H1 (cell line): ENCODE data around the gene BLOC1S1. TPM values are rescaled to one million over a fixed set of nuclear protein-coding genes. Genes with fewer than 3 reads are reported as not detected.

Experiments used
- ASH2L ChIP-seq: fragments of 200-600, 300-600 bp; sonication (generic); IDR thresholded peaks from one replicate; pipeline ENCODE4 v1.7.1; 2017; ENCODE audit warnings: low read length
- CBX8 ChIP-seq: fragments of 300-800, 300-1000 bp; sonication (generic); IDR thresholded peaks from 2 replicates; pipeline ENCODE4 v1.7.1; 2016; ENCODE audit warnings: low read depth, low read length, borderline replicate concordance
- CHD1 ChIP-seq: IDR thresholded peaks from 2 replicates; pipeline ENCODE4 v1.6.1; 2012; ENCODE audit warnings: low read depth, low read length, improper control_type of control experiment
- CHD2 ChIP-seq: IDR thresholded peaks from 2 replicates; pipeline ENCODE4 v1.6.1; 2012; ENCODE audit warnings: low read length, improper control_type of control experiment
- EZH2 ChIP-seq: fragments of 200-600 bp; sonication (generic); IDR thresholded peaks from 2 replicates; pipeline ENCODE4 v1.7.1; 2012; ENCODE audit warnings: low read depth, mild to moderate bottlenecking, moderate library complexity, low read length, inconsistent platforms; ENCODE audit not compliant: severe bottlenecking
- FOSL1 ChIP-seq: IDR thresholded peaks from 2 replicates; pipeline ENCODE4 v1.6.1; 2011; ENCODE audit warnings: mild to moderate bottlenecking, low read depth, low read length, moderate library complexity; ENCODE audit not compliant: insufficient read depth
- GABPA ChIP-seq: IDR thresholded peaks from 2 replicates; pipeline ENCODE4 v1.6.1; 2011; ENCODE audit warnings: mild to moderate bottlenecking, low read length, moderate library complexity, borderline replicate concordance; ENCODE audit not compliant: insufficient read depth
- JUN ChIP-seq: IDR thresholded peaks from 2 replicates; pipeline ENCODE4 v1.6.1; 2011; ENCODE audit warnings: low read depth, mild to moderate bottlenecking, improper control_type of control experiment, low read length
- MAFK ChIP-seq: IDR thresholded peaks from 2 replicates; pipeline ENCODE4 v1.6.1; 2012; ENCODE audit warnings: low read depth, mild to moderate bottlenecking, improper control_type of control experiment, low read length
- MAX ChIP-seq: IDR thresholded peaks from 2 replicates; pipeline ENCODE4 v1.6.1; 2012; ENCODE audit warnings: inconsistent platforms
- PHF8 ChIP-seq: fragments of 200-600 bp; sonication (generic); conservative IDR thresholded peaks from 2 replicates; pipeline ENCODE4 v1.7.1; 2012; ENCODE audit warnings: low read depth, mild to moderate bottlenecking, inconsistent platforms, low read length, moderate library complexity
- POLR2AphosphoS5 ChIP-seq: IDR thresholded peaks from 2 replicates; pipeline ENCODE4 v1.6.1; 2011; ENCODE audit warnings: low read depth, low read length
- POU5F1 ChIP-seq: IDR thresholded peaks from 2 replicates; pipeline ENCODE4 v1.6.1; 2011; ENCODE audit warnings: low read depth, mild to moderate bottlenecking, low read length, moderate library complexity
- RAD21 ChIP-seq, 2 experiments: IDR thresholded peaks in 1 of 2; conservative IDR thresholded peaks in 1 of 2; 2 replicates each; pipeline ENCODE4 v1.6.1; 2011; ENCODE audit warnings: low read depth in 2 of 2, low read length in 2 of 2, improper control_type of control experiment in 1 of 2, inconsistent platforms in 1 of 2, mild to moderate bottlenecking in 1 of 2, moderate library complexity in 1 of 2
- RBBP5 ChIP-seq: IDR thresholded peaks from 2 replicates; pipeline ENCODE4 v1.7.1; 2012; ENCODE audit warnings: low read depth, mild to moderate bottlenecking, inconsistent platforms, low read length, moderate library complexity, borderline replicate concordance
- RNF2 ChIP-seq: fragments of 200-900, 300-1000 bp; sonication (generic); IDR thresholded peaks from 2 replicates; pipeline ENCODE4 v1.7.1; 2016; ENCODE audit warnings: borderline replicate concordance, low read depth, mild to moderate bottlenecking, antibody characterized with exemption, low read length; ENCODE audit not compliant: poor library complexity, severe bottlenecking; ENCODE audit errors: missing control alignments
- SIN3A ChIP-seq, 2 experiments: IDR thresholded peaks in 1 of 2; conservative IDR thresholded peaks in 1 of 2; 2 replicates each; pipeline ENCODE4 v1.6.1; 2011 to 2012; ENCODE audit warnings: low read length in 2 of 2, improper control_type of control experiment in 1 of 2, low read depth in 1 of 2, mild to moderate bottlenecking in 1 of 2
- SP2 ChIP-seq: IDR thresholded peaks from 2 replicates; pipeline ENCODE4 v1.6.1; 2012; ENCODE audit warnings: mild to moderate bottlenecking, low read length, inconsistent platforms
- TBP ChIP-seq: IDR thresholded peaks from 2 replicates; pipeline ENCODE4 v1.6.1; 2011; ENCODE audit warnings: low read depth, low read length, improper control_type of control experiment
- USF2 ChIP-seq: IDR thresholded peaks from 2 replicates; pipeline ENCODE4 v1.6.1; 2011; ENCODE audit warnings: low read length, improper control_type of control experiment
- YY1 ChIP-seq: IDR thresholded peaks from 2 replicates; pipeline ENCODE4 v1.6.1; 2011; ENCODE audit warnings: low read depth, mild to moderate bottlenecking, low read length
- polyA plus RNA-seq, 7 experiments: library from polyadenylated mRNA; depleted of rRNA in 3 of 7; stranded (reverse) in 5 of 7; unstranded in 2 of 7; fragments of >200 nt in 5 of 7; fragments of 200-250 nt in 2 of 7; gene quantifications; 1 replicate in 5 of 7; 2 replicates in 1 of 7; 4 replicates in 1 of 7; pipeline versions ENCODE4 v1.2.1 to v1.2.3, GENCODE V29; 2011 to 2013; ENCODE audit warnings: missing spikeins in 2 of 7, mixed read lengths in 2 of 7
- total RNA-seq: library from RNA; stranded (reverse); fragmentation: NEBNext Ultra II Directional; extraction: Animal tissue kit (Norgen Biotek cat#: 25700); gene quantifications from 2 replicates; pipeline ENCODE4 v1.2.1, GENCODE V29; 2021

BLOC1S1 gene
- total and polyA plus RNA-seq, 2 of the 8 experiments (the other 6 are each of a cell fraction or from before 2014, with no cell fraction given), result 91.1 to 185 TPM

- TF ChIP-seq CHD2 (no peak), EZH2 (no peak), GABPA (no peak), YY1 (no peak), JUN (no peak), MAX (no peak; the same call in 1 of the 2 replicates), USF2 (no peak), FOSL1 (no peak), POU5F1 (0 out of 2 replicates have a peak, but pooled peaks have one; percentile 9), ASH2L (peak; percentile 84), RNF2 (no peak), CHD1 (no peak), TBP (no peak), MAFK (no peak), POLR2AphosphoS5 (no peak; the same call in 1 of the 2 replicates), RBBP5 (peak; percentile 54; the same call in 1 of the 2 replicates), SIN3A (conservative IDR thresholded peaks at IDR 0.05 in 1 of 2, IDR thresholded peaks at IDR 0.05 in 1 of 2; ENCODE audit: low read depth in 1 of 2, low read length in 2 of 2) (0 out of 4 replicates have a peak, but pooled peaks of 1 of the 2 experiments have one; percentile 8), PHF8 (peak; percentile 43), SP2 (no peak), RAD21 (IDR thresholded peaks at IDR 0.05 in 1 of 2, conservative IDR thresholded peaks at IDR 0.05 in 1 of 2; ENCODE audit: low read depth in 2 of 2, low read length in 2 of 2) (no peak), CBX8 (no peak)
Measured at GRCh38 chr12:55707841-55708694, 7.8 kb upstream of the BLOC1S1 start, which contains the start of gene ITGA7 (continued).
